Neural crest cell (in vitro differentiated cells): ENCODE data around the gene RMP24.

Source experiments
- DNase-seq: peaks from one replicate; pipeline ENCODE4 v3.0.0; 2021; ENCODE audit warnings: low read depth, mixed read lengths, low spot score
- H3K27ac Mint-ChIP-seq: one replicate; pipeline ENCODE4 v1.8.0; 2021; ENCODE audit warnings: mild to moderate bottlenecking, mixed read lengths; ENCODE audit not compliant: unreplicated experiment
- H3K27me3 Mint-ChIP-seq: 2 replicates; pipeline ENCODE4 v1.8.0; 2021; ENCODE audit warnings: low read depth, mild to moderate bottlenecking, mixed read lengths
- H3K36me3 Mint-ChIP-seq: 2 replicates; pipeline ENCODE4 v1.8.0; 2021; ENCODE audit warnings: low read depth, mild to moderate bottlenecking, mixed read lengths
- H3K4me1 Mint-ChIP-seq: 2 replicates; pipeline ENCODE4 v1.8.0; 2021; ENCODE audit warnings: mixed read lengths
- H3K4me3 Mint-ChIP-seq: one replicate; pipeline ENCODE4 v1.8.0; 2021; ENCODE audit warnings: mild to moderate bottlenecking, mixed read lengths
- H3K9me3 Mint-ChIP-seq: 2 replicates; pipeline ENCODE4 v1.8.0; 2021; ENCODE audit warnings: mixed read lengths
- CTCF ChIP-seq: fragments of 200-600 bp; sonication (generic); conservative IDR thresholded peaks from 2 replicates; pipeline ENCODE4 v1.5.0; 2021; ENCODE audit warnings: antibody characterized with exemption, mild to moderate bottlenecking

RMP24 gene

DNA sequence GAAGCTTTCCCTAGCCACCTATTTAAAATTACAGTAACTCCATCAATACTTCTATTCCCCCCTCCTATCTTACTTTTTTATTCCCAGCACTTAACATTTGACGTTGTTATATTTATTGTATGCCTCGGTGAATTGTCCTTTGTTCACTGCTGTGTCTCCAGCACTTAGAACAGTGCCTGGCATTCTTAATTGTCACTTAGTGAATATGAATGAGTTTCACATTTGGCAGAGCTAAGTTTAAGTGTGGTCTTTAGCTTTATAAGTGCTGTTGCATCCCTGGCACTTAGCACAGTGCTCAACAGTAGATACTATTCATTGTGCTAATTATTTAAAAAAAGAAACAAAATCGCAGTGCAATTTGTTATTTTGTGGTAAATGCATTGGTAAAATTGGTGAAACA is 1.7 kb downstream of the RMP24 start:
- Mint-ChIP-seq H3K36me3 (peaks cover 25% of the 10 kb centered on the region), H3K4me1 (peaks cover 26% of the 10 kb centered on the region), H3K27me3 (no peaks in the 10 kb centered on the region), H3K9me3 (no peaks in the 10 kb centered on the region), H3K4me3 (peak overlapping the region; percentile 98), H3K27ac (no peak overlapping the region)
- no peak for DNase-seq
- no peak for TF ChIP-seq CTCF

DNA sequence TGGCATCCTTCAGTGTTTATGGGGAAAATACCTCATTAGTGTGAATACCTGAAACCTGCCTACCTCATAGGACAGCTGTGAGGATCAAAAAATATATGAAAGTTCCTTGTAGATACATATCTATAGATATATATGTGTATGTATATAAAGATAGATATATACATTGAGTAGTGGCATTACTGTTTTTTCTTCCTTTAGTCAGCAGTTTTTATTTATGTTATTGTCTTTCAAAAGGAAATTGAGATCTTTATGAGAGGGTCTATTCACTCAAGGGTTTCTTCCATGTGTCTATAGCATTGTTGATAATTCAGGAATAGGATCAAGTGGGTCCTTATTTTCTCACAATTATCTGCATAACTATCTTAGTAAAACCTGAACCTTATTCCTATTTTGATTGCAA is 6.6 kb downstream of the RMP24 start:
- Mint-ChIP-seq H3K4me3 (no peak overlapping the region), H3K27me3 (no peaks in the 10 kb centered on the region), H3K4me1 (peaks cover 3% of the 10 kb centered on the region), H3K36me3 (peaks cover 42% of the 10 kb centered on the region), H3K9me3 (no peaks in the 10 kb centered on the region), H3K27ac (no peak overlapping the region)
- TF ChIP-seq CTCF = no peak
- no peak for DNase-seq

GRCh38 chr18:35982409-35983114 is 10.1 kb downstream of the RMP24 start:
- Mint-ChIP-seq H3K4me3 (no peak overlapping the region), H3K27me3 (no peaks in the 10 kb centered on the region), H3K27ac (no peak overlapping the region), H3K36me3 (peaks cover 27% of the 10 kb centered on the region), H3K9me3 (no peaks in the 10 kb centered on the region), H3K4me1 (no peaks in the 10 kb centered on the region)
- DNase-seq = no peak
- no peak for TF ChIP-seq CTCF

DNA sequence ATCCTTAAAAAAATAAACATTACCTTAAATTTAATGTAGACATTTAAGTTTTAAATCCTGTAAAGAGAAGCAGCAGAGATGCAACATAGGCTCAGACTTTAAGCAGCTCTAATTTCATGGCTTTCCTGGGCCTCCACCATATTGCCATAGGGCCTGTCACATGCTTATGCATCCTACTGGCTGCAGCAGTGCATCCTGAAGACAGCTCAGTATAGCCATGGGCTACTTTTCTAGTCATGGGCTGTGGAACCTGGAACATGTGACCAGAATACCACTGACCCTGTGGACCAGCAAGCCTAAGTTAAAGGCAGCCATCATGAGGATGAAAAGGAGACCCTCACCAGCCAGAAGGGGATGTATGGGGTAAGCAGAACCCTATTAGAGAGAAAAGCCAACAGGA is 10.7 kb downstream of the RMP24 start:
- TF ChIP-seq CTCF = no peak
- Mint-ChIP-seq H3K27me3 (no peaks in the 10 kb centered on the region), H3K36me3 (peaks cover 22% of the 10 kb centered on the region), H3K9me3 (no peaks in the 10 kb centered on the region), H3K4me1 (no peaks in the 10 kb centered on the region), H3K4me3 (no peak overlapping the region), H3K27ac (no peak overlapping the region)
- no peak for DNase-seq

DNA sequence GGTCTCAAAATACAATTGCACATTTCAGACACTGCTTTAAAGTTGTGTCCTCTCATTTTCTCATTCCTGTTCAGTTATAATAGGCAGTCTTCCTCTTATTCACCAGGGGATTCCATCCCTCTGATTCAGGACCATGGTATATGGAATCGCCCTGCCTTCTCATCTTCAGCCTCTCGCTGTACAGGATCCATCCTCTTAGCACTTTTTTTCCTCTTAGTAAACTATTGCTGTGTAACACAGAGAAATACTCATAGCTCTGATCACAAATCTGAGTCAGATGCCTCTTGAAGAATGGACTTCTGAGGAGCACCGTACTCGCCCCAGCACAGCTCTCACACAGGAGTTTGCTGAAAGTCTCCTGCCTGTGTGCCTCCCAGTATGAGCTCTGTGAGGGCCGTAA is 11.3 kb downstream of the RMP24 start:
- TF ChIP-seq CTCF = no peak
- no peak overlapping the region for H3K27ac Mint-ChIP-seq
- DNase-seq = no peak
- H3K4me1 Mint-ChIP-seq = no peaks in the 10 kb centered on the region
- peaks cover 17% of the 10 kb centered on the region for H3K36me3 Mint-ChIP-seq
- H3K9me3 Mint-ChIP-seq = no peaks in the 10 kb centered on the region
- H3K4me3 Mint-ChIP-seq = no peak overlapping the region
- no peaks in the 10 kb centered on the region for H3K27me3 Mint-ChIP-seq
